AML-193 (cell line): ENCODE data around the gene RNGTT.
"Not testable (repeated sequence)": the region's sequence is repeated elsewhere in the genome, so short reads cannot be mapped to it uniquely, and the experiment has no call there.

Experiments
- DNase-seq, 2 experiments: peaks; one replicate each; lab custom pipeline; 2025; lab: John Stamatoyannopoulos, UW

RNGTT gene

DNA sequence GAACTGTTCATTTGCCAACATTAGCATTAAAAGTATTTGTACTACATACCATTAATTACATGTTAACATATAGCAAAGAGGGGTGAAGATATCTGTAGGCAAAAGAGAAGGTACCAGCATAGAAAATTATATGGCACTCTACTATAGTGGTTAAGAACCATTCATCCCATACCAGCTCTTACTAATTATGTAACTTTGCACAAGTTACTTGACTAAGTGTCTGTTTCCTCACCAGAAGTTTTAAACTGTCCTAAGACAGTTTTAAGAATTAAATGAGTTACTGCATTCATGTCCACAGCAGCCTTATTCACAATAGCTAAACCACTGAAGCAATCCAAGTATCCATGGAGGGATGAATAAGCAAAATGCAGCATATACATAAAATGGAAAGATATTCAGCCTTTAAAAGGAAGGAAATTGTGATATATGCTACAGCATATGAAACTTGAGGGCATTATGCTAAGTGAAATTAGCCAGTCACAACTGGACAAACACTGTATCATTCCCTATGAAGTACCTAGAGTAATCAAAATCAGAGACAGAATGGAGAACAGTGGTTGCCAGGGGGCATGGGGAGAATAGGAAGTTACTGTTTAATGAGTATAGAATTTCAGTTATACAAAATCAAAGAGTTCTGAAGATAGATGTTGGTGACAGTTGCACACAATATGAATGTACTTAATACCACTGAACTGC, 98.9 kb downstream of the RNGTT start:
- no peak for DNase-seq

DNA sequence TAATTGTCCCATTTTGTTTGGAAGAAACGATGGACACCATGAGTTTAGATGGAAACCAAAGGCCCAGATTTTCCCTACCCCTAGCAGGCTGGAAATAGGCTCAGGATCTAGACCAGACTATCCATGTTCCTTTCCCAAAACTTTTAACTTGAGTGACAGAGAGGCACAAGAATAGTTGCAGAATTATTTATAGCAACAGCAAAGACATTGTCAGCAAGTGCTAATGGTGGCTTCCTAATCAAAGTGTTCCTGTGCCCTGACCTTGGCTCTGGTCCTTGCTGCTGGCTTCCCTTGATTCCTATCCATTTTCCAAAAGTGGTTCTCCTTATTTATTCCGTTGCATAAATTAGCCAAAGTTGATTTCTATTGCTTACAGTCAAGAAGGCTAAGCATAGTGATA, 103.1 kb downstream of the RNGTT start:
- DNase-seq: no peak

DNA sequence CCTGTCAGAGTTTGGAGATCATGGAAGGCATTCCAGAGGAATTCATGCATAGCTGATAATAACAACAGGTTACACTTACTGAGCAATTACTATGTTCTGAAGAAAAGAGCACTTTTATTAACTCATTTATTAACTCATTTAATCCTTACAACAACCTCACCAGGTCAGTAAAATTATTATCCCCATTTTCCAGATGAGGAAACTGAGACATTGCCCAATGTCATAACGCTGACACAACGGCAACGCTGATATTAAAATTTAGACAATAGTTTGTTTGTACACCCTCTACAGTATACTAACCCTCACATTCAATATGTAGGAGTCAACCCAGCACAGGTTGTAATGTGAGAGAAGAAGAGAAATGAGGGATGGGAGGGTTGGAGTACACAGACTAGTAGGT, 105.0 kb downstream of the RNGTT start:
- no peak for DNase-seq

DNA sequence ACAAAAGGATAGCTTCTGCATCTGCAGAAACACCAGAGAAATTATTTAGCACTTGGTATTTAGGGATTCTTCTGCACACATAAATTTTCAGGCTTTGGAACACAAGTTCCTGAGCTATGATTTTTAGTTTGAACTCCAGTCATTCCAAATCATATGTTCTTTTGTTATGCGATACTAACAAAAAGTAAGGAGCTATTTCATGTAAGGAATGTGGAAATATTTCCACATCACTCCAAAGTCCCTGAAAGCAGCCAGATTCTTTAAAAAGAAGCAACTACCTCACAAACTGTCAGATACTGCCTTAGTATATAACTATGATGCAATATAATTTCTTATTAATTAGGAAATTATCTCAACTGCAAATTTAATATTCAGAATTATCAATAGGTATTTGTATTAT, 106.9 kb downstream of the RNGTT start:
- DNase-seq: no peak

GRCh38 chr6:88855541-88856147, 107.8 kb downstream of the RNGTT start:
- DNase-seq: no peak

- no peak for DNase-seq
Measured at GRCh38 chr6:88852775-88853174, 110.6 kb downstream of the RNGTT start.

- no peak for DNase-seq
Measured at GRCh38 chr6:88852000-88852399, 111.4 kb downstream of the RNGTT start.

GRCh38 chr6:88848870-88849269, 114.5 kb downstream of the RNGTT start:
- DNase-seq: no peak

- no peak for DNase-seq
Measured at GRCh38 chr6:88843040-88843439, 120.4 kb downstream of the RNGTT start.

GRCh38 chr6:88842320-88842719, 121.1 kb downstream of the RNGTT start:
- no peak for DNase-seq

DNA sequence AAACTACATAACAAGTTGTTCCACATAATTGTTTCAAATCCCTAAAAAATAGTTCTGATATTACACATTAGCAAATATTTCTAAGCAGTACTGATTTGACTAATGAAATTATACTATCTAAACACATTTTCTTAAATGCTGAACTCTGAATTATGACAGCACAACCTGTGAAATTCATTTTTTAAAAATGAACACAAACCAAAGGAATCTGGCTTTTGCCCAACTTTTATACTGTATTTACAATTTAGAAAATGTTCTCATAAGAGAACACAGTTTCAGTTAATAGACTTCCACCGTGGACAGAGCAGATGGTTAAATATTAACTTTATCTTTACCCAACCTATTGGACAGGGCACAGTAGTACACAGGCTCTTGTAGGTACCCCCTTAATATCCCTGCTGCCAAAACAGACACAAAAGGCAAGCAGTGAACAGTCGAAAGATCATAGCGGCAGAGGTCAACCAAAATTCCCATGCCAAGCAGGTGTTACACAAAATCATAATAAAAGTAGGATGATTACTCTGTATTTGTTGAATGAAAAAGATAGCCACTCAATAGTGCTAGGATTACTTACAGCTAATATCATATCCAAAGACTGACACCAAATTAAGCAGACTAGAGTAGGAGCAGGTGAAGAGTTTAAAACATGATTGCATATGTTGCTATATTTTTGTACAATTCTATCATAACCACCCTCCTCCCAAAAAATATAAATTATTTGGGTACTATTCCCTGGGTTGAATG, 122.5 kb downstream of the RNGTT start:
- no peak for DNase-seq

DNA sequence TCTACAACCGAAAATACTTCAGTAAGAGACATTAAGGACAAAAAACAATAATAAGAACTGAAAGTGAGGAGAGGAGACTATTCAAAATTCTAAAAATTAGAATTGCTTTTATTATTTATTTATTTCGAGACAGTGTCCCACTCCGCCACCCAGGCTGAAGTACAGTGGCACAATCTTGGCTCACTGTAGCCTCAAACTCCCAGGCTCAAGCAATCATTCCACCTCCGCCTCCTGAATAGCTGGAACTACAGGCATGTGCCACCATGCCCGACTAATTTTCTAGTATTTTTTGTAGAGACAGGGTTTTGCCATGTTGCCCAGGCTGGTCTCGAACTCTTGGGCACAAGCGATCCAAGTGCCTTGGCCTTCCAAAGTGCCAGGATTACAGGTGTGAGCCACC, 123.1 kb downstream of the RNGTT start:
- DNase-seq: no peak

GRCh38 chr6:88839280-88839679, 124.1 kb downstream of the RNGTT start:
- no peak for DNase-seq

DNA sequence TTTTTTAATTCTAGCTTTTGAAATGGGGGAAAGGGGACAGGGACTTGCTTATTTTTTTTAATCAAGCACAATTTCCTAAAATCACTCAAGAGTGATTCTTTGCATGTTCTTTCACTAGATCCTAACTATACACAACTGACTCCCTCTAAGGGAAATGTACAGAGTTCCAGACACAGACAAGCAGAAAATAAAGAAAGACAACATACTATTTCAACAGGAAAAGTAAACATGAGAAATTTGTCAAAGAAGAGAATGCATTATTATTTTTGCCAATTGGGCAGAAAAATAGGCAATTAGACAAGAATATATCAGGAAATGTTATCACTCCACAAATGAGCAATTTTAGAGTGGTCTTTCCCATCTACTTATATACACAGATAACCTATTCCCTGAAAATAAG, 128.2 kb downstream of the RNGTT start:
- no peak for DNase-seq

DNA sequence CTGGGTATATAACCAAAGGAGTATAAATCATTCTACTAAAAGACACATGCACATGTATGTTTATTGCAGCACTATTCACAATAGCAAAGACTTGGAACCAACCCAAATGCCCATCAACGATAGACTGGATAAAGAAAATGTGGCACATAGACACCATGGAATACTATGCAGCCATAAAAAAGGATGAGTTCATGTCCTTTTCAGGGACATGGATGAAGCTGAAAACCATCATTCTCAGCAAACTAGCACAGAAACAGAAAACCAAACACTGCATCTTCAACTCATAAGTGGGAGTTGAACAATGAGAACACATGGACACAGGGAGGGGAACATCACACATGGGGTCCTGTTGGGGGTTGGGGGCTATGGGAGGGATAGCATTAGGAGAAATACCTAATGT, 130.3 kb downstream of the RNGTT start:
- not testable (repeated sequence) for DNase-seq

- DNase-seq: not testable (repeated sequence)
Measured at GRCh38 chr6:88827599-88827998, 135.8 kb downstream of the RNGTT start.

DNA sequence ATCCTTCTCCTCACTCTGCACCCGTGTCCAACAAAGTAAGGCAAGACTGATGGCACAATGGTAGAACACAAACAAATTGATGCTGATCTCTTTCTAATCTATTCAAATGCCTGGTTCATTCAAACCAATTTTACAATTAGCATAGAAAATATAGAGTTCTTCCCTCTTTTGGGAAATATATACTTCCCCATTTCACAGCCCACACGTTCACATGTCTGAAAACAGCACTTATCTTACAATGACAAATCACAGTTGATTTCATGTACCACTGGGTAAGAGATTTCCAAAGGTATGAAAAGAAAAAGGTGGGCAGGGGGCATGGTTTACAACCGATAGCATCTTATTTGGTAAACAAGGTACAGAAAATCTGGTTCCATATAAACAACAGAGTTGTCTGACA, 137.6 kb downstream of the RNGTT start:
- peak; percentile 9 to 10 for DNase-seq

DNA sequence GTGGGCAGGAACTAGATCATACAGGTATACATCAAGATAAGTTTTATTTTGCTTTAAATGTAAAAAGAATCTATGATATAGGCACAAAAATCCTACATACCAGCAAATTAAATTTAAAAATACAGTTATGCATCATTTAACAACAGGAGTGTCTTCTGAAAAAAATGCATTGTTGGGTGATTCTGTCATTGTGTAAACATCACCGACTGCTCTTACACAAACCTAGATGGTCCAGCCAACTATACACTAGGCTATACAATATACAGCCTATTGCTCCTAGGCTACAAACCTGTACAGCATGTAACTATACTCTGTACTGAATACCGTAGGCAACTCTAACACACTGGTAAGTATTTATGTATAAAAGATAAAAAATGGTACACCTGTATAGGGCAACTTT, 139.4 kb downstream of the RNGTT start:
- no peak for DNase-seq

DNA sequence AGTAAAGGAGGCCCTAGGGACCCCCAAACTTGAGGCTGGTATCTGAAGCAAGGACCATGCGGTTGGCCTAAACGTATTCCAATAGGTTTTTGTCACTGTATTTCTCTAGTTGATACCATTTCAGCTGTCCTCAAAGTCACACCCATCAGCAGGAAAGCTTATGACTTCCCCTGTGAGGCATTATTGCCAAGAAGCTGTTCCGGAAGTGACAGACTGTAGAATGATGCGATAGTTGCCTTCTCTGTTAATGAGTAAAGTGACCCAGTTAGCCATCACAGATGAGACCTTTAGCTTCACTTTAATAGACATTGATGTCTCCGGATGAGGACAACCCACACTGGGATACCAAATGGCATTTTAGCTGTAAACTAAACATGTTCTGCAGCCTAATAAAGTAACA, 147.9 kb downstream of the RNGTT start:
- DNase-seq: no peak

- no peak for DNase-seq
Measured at GRCh38 chr6:88814909-88815308, 148.5 kb downstream of the RNGTT start.

- no peak for DNase-seq
Measured at GRCh38 chr6:88813045-88813444, 150.4 kb downstream of the RNGTT start.

GRCh38 chr6:88810701-88811100, 152.7 kb downstream of the RNGTT start:
- no peak for DNase-seq

DNA sequence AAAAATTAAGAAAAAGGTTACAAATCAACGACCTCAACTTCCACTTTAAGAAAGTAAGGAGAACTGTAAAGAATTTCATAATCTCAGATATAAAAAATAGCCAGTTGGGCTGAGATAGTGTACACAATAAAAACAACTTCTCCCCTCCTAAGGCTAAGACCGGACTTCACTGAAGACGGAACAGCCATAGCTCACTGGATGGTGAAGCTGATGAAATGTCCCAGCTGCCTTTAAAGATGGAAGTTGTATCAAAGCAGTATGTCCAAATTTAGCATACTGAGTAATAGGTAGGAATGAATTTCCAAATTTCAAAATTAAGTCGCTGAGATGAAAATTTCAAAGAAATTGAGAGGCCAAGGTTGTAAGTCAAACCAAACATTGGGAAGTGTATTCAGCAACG, 153.3 kb downstream of the RNGTT start:
- no peak for DNase-seq
